ENCODE data around the gene SAA4. TPM values are rescaled to one million over a fixed set of nuclear protein-coding genes. Genes with fewer than 3 reads are reported as not detected.
"Not testable (repeated sequence)": the region's sequence is repeated elsewhere in the genome, so short reads cannot be mapped to it uniquely, and the experiment has no call there.

The SAA4 gene, protein sequence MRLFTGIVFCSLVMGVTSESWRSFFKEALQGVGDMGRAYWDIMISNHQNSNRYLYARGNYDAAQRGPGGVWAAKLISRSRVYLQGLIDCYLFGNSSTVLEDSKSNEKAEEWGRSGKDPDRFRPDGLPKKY
- not detected for polyA plus RNA-seq (ENCODE audit: insufficient read length in 4 of 4)

DNA sequence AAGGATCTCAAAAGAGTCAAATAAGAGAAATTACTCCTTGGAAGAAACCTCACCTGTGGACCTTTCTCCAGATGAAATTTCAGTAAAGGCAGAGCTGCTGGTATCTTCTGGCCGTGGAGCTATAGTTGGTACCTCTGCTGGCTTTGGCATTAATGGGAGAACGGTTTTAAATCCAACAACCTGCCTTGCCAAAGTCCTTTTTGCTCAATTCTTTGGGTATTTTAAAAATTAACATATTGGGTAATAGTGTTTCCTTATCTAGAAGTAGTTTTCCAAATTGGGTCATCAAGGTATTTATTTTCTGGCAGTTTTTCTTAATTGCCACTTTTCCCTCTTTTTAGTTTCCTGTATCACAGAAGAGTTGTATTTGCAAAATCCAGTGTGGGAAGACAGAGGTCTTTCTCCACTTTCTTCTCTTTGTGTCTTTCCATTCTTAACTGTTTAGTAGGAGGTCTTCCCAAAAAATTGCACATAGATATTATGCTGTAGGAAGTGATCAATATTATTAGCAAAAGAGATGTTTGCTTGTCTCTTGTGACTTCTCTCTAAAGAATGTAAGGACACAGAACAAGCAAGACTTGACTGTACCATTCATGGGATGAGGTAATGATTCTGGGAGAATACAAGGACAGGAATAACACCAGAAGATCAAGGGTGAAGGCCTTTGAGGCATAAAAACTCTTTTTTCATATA, at the start of gene SAA4:
Gene SAA4 (minus strand): TSS at position 139 of the 693 bp plus-strand sequence. CDS start 876 bp downstream, outside the sequence.
- no peak for DNase-seq (ENCODE audit: low read depth in 4 of 4, low spot score in 3 of 4)

DNA sequence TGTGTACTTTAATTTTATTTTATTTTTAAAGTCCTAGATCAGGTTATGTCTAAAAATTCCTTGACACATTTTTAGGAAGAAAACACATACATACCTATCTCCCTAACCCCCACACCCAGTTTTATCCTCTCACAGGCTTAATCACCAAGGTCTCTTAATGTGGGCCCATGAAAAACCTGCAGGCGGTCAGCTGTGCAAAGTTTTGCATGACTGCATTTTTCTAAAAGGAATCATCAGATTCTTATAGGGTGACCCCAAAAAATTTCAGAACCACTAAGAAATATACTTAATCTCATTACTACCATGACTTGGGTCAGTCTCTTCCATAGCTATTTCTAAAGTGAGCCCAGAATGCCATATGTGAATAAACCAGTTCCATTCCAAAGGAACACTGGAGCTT, 49.2 kb upstream of the SAA4 start:
- DNase-seq (ENCODE audit: low read depth in 4 of 4, low spot score in 3 of 4) = no peak

DNA sequence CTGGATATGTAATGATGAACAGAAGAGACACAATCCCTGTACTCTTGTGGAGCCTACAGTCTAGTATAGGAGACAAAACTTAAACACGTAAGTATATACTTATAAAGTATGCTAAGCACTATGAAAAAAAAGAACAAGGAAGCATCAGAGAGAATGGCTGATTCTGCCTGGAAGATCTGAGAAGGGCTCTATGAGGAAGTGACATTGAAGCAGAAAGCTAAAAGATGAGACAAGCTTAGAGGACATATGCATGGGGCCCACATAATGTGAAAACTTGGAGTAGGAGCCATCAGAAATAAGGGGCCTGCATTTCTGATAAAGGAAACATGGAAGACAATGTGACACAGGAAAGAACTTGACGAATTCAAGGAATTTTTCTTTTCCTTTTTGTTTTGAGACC, 46.0 kb upstream of the SAA4 start:
- no peak for DNase-seq (ENCODE audit: low read depth in 4 of 4, low spot score in 3 of 4)

DNA sequence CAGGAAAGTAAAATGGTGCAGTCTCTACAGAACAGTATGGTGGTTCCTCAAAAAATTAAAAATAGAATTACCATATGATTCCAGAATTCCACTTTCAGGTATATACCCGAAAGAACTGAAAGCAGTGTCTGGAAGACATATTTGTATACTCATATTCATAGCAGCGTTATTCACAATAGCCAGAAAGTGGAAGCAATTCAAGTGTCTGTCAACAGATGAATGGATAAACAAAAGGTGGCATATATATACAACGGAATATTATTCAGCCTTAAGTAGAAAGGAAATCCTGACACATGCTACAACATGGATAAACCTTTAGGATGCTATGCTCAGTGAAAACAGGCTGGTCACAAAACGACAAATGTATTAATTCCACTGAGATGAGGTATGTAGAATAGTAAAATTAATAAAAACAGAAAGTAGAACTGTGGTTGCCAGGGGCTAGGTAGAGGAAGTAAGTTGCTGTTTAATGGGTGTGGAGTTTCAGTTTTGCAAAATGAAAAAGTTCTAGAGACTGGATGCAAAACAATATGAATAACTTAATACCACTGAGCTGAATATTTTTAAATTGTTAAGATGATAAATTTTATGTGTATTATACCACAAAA, 43.9 kb upstream of the SAA4 start:
- DNase-seq (ENCODE audit: low read depth in 4 of 4, low spot score in 3 of 4) = no peak

DNA sequence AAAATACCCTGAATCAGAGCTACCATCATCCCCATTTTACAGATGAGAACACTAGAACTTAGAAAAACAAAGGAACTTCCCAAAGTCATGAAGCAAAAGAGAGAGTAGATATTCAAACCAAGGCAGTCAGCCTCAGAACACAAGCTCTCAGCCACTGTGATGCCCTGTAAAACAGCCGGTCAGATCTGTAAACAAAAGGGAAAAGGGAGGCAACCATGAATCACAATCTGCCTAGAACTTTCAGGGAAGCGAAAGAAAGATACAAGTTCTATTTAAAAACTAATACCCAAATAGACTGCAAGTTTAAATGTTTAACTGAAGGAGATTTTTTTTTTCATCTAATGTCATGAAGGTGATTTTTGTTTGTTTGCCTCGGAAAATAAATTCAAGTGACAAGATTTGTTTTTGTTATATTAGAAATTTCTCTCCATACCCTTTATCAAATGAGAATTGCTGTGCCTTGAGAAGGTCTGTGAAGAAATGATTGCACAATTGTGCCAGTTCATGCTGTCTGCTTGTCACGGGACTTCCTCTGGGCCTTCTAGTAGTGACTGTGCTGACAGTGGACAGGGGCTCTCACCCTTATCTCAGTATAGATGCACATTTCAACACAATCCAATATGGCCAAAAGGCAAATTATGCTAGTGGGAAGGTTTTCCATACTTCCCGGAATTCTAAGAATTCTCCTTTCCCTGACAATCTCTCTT, 41.1 kb upstream of the SAA4 start:
- no peak for DNase-seq (ENCODE audit: low read depth in 4 of 4, low spot score in 3 of 4)

DNA sequence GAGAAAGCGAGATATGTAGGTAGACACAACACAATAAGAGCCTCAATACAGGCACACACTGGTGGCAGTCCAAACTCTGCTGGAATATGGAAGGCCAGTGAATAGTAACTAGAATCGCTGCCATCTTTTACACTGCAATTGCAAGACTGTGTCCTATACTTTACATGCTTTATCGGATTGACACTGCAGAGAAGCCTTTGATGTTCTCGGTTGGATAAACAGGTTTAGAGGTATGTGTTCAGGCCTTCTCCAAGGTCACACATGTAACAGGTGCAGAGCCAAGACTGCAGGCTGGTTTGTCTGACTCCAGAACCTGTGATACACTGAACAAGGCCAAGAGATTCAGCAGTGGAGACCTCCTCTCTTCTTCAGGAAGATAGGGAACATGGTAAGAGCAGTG, 34.6 kb upstream of the SAA4 start:
- DNase-seq (ENCODE audit: low read depth in 4 of 4, low spot score in 3 of 4) = no peak

DNA sequence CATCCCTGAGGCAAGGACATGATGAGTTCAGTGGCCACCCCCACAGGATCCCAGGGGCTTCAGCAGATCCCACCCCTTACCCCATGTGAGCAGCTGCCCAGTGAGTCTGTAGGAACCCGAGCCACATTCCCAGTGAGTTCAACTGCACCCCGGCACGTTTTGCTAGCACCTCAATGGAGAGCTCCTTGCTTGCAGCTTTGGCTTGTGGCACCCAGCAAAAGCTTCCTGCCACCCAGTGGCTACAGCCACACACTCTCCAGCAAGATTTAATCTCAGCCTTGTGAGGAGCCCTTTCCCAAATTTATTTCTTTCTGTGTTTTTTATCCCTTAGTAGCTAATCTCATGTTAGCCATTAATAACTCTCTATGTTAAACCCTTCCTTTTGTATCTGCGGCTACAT, 33.5 kb upstream of the SAA4 start:
- no peak for DNase-seq (ENCODE audit: low read depth in 4 of 4, low spot score in 3 of 4)

DNA sequence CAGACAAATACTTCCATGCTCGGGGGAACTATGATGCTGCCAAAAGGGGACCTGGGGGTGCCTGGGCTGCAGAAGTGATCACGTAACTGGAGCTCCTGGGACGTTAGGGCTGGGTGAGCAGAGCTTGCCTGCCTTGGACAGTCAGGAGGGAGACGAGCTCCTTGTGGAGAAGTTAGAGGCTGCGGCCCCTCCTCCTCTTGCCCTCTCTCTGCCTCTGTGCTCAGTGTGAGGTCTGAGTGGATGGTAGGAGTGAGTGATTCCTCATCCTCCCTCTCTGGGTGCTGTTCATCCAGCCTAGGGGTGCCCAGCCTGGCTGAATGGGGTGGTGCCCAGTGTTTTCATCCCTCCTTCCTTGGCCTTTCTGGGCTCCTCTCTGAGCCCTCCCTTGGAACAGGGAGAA, 32.6 kb upstream of the SAA4 start:
- DNase-seq (ENCODE audit: low read depth in 4 of 4, low spot score in 3 of 4) = not testable (repeated sequence)

DNA sequence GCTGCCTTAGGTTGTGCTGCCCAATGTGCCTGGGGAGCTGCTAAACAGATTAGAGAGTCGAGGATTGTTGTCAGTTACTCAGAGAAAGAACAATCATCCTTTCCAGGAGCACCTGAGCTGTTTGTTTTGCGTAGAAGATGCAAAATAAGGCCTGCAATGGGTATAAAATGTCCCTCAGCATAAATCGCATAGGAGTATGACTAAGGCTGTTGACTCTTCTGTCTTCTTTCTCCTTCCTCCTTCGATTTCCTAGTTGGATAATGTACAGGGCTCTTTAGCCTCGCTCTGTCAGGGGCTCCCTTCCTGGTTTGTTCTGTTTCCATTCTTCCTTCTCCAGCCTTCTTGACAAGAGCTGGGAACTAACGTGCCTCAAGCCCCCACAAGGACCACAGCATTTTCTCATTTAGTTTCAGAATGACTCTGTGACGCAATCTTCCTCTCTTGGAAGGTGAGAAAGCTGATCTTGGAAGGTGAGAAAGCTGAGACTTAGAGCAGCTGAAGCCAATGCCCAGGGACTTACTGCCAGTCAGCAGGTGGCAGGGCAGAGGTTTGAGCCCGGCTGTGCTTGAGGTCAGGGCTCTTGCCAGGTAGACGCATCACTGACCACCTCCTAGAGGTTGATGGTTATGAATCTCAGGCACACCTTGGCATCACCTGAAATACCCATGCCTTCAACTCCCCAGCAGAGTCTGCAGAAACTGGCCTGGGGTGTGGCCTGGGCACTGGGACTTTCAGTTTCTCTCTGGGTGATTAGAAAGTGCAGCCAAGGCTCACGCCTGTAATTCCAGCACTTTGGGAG, 30.9 kb upstream of the SAA4 start:
- DNase-seq (ENCODE audit: low read depth in 4 of 4, low spot score in 3 of 4) = not testable (repeated sequence)

DNA sequence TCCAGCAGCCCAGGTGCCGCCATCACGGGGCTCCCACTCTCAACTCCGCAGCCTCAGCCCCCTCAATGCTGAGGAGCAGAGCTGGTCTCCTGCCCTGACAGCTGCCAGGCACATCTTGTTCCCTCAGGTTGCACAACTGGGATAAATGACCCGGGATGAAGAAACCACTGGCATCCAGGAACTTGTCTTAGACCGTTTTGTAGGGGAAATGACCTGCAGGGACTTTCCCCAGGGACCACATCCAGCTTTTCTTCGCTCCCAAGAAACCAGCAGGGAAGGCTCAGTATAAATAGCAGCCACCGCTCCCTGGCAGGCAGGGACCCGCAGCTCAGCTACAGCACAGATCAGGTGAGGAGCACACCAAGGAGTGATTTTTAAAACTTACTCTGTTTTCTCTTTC, 29.3 kb upstream of the SAA4 start, which contains the start of gene SAA1:
Gene SAA1 (plus strand): TSS at position 316 of the 400 bp plus-strand sequence. CDS start 624 bp downstream, outside the sequence.
- DNase-seq (ENCODE audit: low read depth in 4 of 4, low spot score in 3 of 4) = no peak

DNA sequence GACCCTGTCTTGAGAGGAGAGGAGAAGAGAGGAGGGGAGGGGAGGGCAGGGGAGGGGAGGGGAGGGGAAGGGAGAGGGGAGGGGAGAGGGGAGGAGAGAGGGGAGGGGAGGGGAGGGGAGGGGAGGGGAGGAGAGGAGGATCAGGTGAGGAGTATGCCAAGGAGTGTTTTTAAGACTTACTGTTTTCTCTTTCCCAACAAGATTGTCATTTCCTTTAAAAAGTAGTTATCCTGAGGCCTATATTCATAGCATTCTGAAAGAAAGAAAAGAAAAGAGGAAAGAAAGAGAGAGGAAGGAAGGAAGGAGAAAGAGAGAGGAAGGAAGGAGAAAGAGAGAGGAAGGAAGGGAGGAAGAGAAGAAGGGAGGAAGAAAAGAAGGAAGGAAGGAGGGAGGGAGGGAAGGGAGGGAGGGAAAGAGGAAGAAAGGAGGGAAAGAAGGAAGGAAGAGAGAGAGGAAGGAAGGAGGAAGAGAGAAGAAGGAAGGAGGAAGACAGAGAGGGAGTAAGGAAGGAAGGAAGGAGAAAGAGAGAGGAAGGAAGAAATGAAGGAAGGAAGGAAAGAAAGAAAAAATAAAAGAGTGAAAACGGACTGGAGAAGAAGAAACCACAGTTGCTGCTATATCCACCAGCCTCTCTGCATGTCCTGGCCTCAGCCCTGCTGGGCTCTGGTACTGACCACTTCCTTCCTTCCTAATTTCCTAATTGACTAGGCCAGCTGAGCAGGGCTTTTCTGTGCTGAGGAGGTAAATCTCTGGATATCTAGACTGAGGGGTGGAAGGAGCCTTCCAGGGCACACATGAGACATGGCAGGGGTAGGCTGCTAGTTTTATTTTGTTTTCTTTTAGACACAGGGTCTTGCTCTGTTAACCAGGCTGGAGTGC, 28.3 kb upstream of the SAA4 start:
- DNase-seq (ENCODE audit: low read depth in 4 of 4, low spot score in 3 of 4) = no peak

DNA sequence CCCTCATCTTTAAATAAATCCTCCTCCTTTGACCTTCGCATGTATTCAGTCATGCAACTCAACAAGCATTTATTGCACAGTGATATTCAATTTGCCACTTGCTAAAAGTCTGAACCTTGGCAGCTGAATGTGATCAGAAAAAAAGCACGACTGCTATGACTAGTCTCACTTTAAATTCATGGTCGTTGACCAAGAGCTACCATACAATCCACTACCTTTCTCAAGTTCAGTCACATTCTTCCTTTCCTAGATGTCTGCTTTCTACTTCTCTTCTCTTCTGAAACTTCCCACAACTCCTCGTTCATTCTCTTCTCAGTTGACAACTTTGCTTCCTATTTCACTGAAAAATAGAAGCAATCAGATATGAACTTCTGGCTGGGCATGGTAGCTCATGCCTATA, 27.4 kb upstream of the SAA4 start:
- DNase-seq (ENCODE audit: low read depth in 4 of 4, low spot score in 3 of 4) = no peak

DNA sequence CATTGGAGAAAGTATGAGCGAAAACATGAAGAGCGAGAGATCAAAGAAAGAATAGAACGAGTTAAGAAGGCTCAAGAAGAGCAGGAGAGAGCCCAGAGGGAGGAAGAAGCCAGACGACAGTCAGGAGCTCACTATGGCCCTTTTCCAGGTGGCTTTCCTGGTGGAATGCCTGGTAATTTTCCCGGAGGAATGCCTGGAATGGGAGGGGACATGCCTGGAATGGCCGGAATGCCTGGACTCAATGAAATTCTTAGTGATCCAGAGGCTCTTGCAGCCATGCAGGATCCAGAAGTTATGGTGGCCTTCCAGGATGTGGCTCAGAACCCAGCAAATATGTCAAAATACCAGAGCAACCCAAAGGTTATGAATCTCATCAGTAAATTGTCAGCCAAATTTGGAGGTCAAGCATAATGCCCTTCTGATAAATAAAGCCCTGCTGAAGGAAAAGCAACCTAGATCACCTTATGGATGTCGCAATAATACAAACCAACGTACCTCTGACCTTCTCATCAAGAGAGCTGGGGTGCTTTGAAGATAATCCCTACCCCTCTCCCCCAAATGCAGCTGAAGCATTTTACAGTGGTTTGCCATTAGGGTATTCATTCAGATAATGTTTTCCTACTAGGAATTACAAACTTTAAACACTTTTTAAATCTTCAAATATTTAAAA, 26.2 kb upstream of the SAA4 start:
- not testable (repeated sequence) for DNase-seq (ENCODE audit: low read depth in 4 of 4, low spot score in 3 of 4)

DNA sequence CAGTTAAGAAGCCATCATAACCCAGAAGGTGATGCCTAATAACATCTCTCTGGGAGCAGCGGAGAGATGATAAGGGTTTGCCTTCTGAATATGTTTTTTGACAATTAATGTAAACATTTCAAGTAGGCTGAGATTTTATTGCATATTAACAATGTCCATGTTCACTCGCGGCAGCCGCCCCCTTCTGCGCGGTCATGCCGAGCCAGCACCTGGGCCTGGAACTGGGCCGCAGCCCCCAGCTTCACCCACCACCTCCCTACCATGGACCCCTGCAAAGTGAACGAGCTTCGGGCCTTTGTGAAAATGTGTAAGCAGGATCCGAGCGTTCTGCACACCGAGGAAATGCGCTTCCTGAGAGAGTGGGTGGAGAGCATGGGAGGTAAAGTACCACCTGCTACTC, 25.1 kb upstream of the SAA4 start:
- DNase-seq (ENCODE audit: low read depth in 4 of 4, low spot score in 3 of 4) = no peak

DNA sequence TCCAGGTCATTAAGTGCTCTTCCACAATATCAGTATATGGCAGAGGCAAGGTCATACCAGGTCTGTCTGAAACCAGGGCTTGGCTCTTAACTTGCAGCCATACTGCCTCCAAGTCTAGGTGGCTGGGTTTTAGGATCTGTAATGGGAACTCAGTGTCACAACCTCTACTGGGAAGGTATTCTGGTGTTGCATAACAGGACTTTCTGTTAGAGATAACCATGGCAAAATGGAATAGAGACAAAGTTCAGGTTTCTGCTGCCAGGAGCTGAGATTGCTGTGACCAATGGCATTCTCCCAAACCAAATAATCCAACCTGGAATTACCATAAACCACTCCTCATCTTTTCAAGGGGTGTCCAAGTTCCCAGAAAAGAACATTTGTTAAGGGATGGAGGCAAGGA, 22.7 kb upstream of the SAA4 start:
- no peak for DNase-seq (ENCODE audit: low read depth in 4 of 4, low spot score in 3 of 4)

DNA sequence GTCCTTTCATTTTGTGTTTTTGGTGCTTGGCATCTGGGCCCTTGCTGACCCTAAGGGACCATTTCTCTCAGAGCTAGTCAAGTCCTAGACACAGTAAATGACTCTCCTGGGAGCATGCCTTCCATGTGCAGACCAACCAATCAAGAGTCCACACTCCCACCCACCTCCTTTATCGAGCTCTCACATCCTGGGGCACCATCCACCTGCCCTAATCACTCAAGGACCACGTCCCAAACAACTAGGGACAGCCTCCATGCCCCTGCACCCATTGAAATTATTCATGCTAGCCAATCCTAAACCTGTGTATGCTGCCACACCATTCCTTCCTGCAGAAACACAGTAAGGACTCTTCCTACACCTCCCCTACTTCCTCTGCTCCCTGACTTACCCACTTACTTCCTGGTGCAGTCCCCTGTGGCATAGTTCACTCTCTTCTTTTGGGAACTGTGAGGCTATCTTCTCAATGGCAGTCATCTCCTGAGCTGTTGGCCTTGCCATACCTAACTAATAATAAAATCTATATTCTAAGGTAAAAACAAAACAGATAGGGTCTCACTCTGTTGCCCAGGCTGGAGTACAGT, 18.3 kb upstream of the SAA4 start:
- DNase-seq (ENCODE audit: low read depth in 4 of 4, low spot score in 3 of 4) = no peak

DNA sequence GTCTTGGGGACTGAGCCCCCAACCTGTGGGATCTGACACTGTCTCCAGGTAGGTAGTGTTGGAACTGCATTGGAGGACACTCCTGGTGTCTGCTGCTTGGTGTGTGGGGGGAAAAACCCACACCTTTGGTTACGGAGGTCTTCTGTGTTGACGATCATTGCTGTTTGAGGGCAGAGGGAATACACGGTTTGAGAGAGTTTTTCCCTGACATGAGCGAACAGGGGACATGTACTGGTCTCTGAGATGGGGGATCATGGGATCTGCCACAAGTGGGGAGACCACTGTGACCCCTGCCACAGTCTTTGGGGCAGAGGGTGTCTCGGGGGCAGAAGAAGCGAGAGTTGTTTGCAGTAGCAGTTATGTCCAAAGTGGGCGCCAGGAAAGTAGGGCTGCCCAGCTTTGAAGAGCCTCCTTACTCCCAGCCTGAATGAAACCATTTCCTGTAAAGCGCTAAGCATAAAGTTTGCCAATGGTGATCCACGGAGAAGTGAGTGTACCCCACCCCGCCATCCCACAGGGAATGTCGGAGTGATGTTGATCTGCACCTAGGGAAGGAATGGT, 17.3 kb upstream of the SAA4 start:
- no peak for DNase-seq (ENCODE audit: low read depth in 4 of 4, low spot score in 3 of 4)

DNA sequence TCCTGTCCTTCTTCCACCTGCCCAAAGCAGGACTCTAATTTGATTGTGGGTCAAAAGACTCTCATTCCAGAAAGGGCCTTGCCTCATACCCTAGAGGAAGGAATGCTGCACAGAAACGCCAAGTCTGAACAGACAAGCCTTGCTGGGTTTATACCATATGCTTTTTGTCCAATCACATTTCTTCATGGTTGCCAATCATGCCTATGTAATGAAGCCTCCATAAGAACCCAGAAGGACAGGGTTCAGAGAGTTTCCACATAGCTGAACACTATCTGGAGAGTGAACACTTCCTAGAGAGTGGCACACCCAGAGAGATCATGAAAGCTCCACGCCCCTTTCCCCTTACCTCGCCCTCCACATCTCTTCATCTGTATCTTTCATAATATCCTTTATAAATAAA, 16.6 kb upstream of the SAA4 start:
- DNase-seq (ENCODE audit: low read depth in 4 of 4, low spot score in 3 of 4) = no peak

Measured in right renal pelvis (tissue), 4 donors.